ENCODE data around the gene IL3RA.
A peak's percentile ranks its signal among the peaks of the same experiment; 100 is the strongest.

Gene IL3RA

GRCh38 chrX:1385253-1386223 lies 49.0 kb downstream of the IL3RA start:
- TF ChIP-seq CTCF (conservative IDR thresholded peaks at IDR 0.05; ENCODE audit: low read depth): no peak
- POLR2A ChIA-PET (ENCODE audit: low non-redundant PET): no interaction called here
- CTCF ChIA-PET: no interaction called here
- H3K27ac ChIP-seq: peak overlapping the region; percentile 67
- no peak for DNase-seq (ENCODE audit: low spot score)

DNA sequence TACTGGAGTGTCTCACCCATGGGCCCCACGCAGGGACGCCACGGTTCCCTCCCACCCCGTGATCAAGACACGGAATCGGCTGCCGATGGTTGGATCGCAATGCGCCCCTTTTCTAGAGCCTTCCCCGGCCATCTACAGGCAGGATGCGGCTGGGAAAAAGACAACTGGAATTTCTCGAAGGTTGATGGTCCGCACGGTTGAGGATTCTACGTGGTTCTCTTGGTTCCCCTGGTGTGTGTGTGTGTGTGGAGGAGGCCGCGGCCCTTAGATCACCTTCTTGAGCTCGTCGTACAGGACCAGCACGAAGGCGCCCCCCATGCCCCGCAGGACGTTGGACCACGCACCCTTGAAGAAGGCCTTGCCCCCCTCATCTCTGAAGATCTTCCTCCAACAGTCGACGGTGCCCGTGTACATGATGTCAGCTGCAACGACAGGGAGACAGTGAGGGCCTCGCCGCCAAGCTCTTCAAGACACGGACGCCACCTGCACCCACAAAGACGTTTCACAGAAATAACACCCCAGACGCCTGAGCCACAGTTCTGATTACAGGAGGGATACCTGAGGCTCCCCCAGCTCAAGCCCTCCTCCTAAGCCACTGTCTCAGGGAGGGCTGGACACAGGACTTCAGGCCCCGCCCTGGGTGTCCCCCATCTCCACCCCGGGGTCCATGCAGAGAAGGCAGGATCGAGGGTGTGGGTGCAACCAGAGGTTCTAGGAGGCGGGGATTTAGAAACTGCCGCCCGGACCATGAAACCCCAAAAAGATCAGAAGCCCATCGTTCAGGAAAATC lies 49.9 kb downstream of the IL3RA start:
- ChIA-PET CTCF (no interaction called here), POLR2A (ENCODE audit: low non-redundant PET) (no interaction called here)
- peak overlapping the region; percentile 67; the same call in 1 of the 2 replicates for H3K27ac ChIP-seq
- DNase-seq (ENCODE audit: low spot score): no peak
- TF ChIP-seq CTCF (conservative IDR thresholded peaks at IDR 0.05; ENCODE audit: low read depth): no peak

DNA sequence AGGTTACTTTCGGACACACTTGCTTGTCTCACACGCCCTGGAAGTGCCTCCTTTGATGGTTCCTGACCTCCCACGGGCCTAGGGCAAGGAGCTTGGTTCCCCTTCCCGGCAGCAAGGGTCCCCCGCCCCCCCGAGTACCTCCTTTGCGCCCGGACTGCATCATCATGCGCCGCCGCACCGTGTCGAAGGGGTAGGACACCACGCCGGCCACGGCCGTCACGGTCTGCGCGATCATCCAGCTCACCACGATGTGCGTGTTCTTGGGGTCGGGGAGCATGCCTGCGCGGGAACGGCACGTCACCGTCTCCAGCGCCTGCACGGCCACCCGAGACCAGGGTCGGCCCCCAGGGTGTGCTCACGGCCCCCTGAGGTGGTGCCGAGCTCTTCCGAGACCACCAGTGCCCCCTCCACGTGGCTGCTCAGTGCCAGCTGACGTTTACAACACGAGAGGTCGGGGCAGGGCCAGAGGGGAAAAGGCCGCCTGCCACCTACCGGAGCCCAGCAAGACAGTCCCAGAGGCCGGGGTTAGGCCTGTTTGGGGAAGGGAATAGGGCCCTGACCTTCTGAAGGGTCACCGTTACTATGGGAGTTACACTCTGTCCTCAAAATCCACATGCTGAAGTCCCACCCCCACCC lies 50.7 kb downstream of the IL3RA start:
- DNase-seq (ENCODE audit: low spot score): no peak
- TF ChIP-seq CTCF (conservative IDR thresholded peaks at IDR 0.05; ENCODE audit: low read depth): no peak
- ChIA-PET CTCF (no interaction called here), POLR2A (ENCODE audit: low non-redundant PET) (no interaction called here)
- 0 out of 2 replicates have a peak overlapping the region, but pooled peaks have one; percentile 11 for H3K27ac ChIP-seq

- ChIA-PET POLR2A (ENCODE audit: low non-redundant PET) (no interaction called here), CTCF (no interaction called here)
- no peak overlapping the region; the same call in 1 of the 2 replicates for H3K27ac ChIP-seq
- no peak for DNase-seq (ENCODE audit: low spot score)
- no peak for TF ChIP-seq CTCF (conservative IDR thresholded peaks at IDR 0.05; ENCODE audit: low read depth)
Observed at GRCh38 chrX:1388651-1389050, 52.1 kb downstream of the IL3RA start.

GRCh38 chrX:1389181-1389992 lies 52.8 kb downstream of the IL3RA start:
- peak overlapping the region; percentile 99 for H3K27ac ChIP-seq
- CTCF ChIA-PET: no interaction called here
- POLR2A ChIA-PET (ENCODE audit: low non-redundant PET): no interaction called here
- DNase-seq (ENCODE audit: low spot score): no peak
- no peak for TF ChIP-seq CTCF (conservative IDR thresholded peaks at IDR 0.05; ENCODE audit: low read depth)

- POLR2A ChIA-PET (ENCODE audit: low non-redundant PET): no interaction called here
- H3K27ac ChIP-seq: peak overlapping the region; percentile 99
- no peak for DNase-seq (ENCODE audit: low spot score)
- CTCF ChIA-PET: no interaction called here
- no peak for TF ChIP-seq CTCF (conservative IDR thresholded peaks at IDR 0.05; ENCODE audit: low read depth)
Observed at GRCh38 chrX:1389993-1390285, 53.4 kb downstream of the IL3RA start.
